NCI-H146 treated with DMSO at 0.1 percent for 48 hours (cell line): Measurements from ENCODE around the gene NUMB.
A peak's percentile ranks its signal among the peaks of the same experiment; 100 is the strongest.
"Not testable (repeated sequence)": the region's sequence is repeated elsewhere in the genome, so short reads cannot be mapped to it uniquely, and the experiment has no call there.

Experiments
- DNase-seq: peaks from one replicate; lab custom pipeline; 2025; ENCODE audit not compliant: unreplicated experiment; lab: John Stamatoyannopoulos, UW

NUMB gene

GRCh38 chr14:73365727-73366126 lies 92.6 kb downstream of the NUMB start:
- DNase-seq = no peak

GRCh38 chr14:73364559-73364958 lies 93.8 kb downstream of the NUMB start:
- DNase-seq = no peak

- DNase-seq = no peak
Observed at GRCh38 chr14:73359445-73359844, 98.9 kb downstream of the NUMB start.

GRCh38 chr14:73358187-73358586 lies 100.2 kb downstream of the NUMB start:
- no peak for DNase-seq

- DNase-seq = not testable (repeated sequence)
Observed at GRCh38 chr14:73349091-73349490, 109.3 kb downstream of the NUMB start.

- no peak for DNase-seq
Observed at GRCh38 chr14:73344319-73344718, 114.0 kb downstream of the NUMB start.

GRCh38 chr14:73342670-73343069 lies 115.7 kb downstream of the NUMB start:
- DNase-seq = no peak

- DNase-seq = no peak
Observed at GRCh38 chr14:73339846-73340595, 118.3 kb downstream of the NUMB start.

GRCh38 chr14:73339206-73339605 lies 119.1 kb downstream of the NUMB start:
- DNase-seq = no peak

GRCh38 chr14:73338551-73338950 lies 119.8 kb downstream of the NUMB start:
- DNase-seq = no peak

GRCh38 chr14:73333031-73333430 lies 125.3 kb downstream of the NUMB start:
- DNase-seq = no peak

- no peak for DNase-seq
Observed at GRCh38 chr14:73325630-73326299, 132.6 kb downstream of the NUMB start.

GRCh38 chr14:73325063-73325462 lies 133.3 kb downstream of the NUMB start:
- DNase-seq = no peak

- no peak for DNase-seq
Observed at GRCh38 chr14:73324533-73324932, 133.8 kb downstream of the NUMB start.

- DNase-seq = no peak
Observed at GRCh38 chr14:73323896-73324399, 134.4 kb downstream of the NUMB start.

- no peak for DNase-seq
Observed at GRCh38 chr14:73313151-73313550, 145.2 kb downstream of the NUMB start.

GRCh38 chr14:73312687-73313086 lies 145.7 kb downstream of the NUMB start:
- DNase-seq = no peak

GRCh38 chr14:73311708-73312030 lies 146.7 kb downstream of the NUMB start:
- no peak for DNase-seq

GRCh38 chr14:73309207-73309606 lies 149.1 kb downstream of the NUMB start:
- not testable (repeated sequence) for DNase-seq

GRCh38 chr14:73307261-73307660 lies 151.1 kb downstream of the NUMB start:
- no peak for DNase-seq

- no peak for DNase-seq
Observed at GRCh38 chr14:73305499-73305898, 152.8 kb downstream of the NUMB start.

- DNase-seq = peak; percentile 1
Observed at GRCh38 chr14:73295198-73295796, 163.0 kb downstream of the NUMB start.
